HL-60 (cell line): ENCODE results near the gene OR10AD1.

ENCODE experiments used
- CTCF ChIP-seq: IDR thresholded peaks from one replicate; pipeline ENCODE4 v1.5.1; 2011; ENCODE audit warnings: low read length, control low read depth, inconsistent platforms; ENCODE audit not compliant: insufficient read depth
- GABPA ChIP-seq: IDR thresholded peaks from 2 replicates; pipeline ENCODE4 v1.6.1; 2012; ENCODE audit warnings: low read depth
- POLR2AphosphoS5 ChIP-seq: IDR thresholded peaks from 2 replicates; pipeline ENCODE4 v1.6.1; 2012; ENCODE audit warnings: low read depth
- REST ChIP-seq: IDR thresholded peaks from 2 replicates; pipeline ENCODE4 v1.6.1; 2012; ENCODE audit warnings: low read depth; ENCODE audit not compliant: insufficient replicate concordance
- SPI1 ChIP-seq: IDR thresholded peaks from 2 replicates; pipeline ENCODE4 v1.6.1; 2012; ENCODE audit warnings: low read depth, mild to moderate bottlenecking, borderline replicate concordance

- TF ChIP-seq CTCF (no peak), POLR2AphosphoS5 (no peak), GABPA (no peak), REST (no peak), SPI1 (no peak)
Measured at GRCh38 chr12:48183876-48184548, 19.1 kb downstream of the OR10AD1 start.
